NCI-H1694 (cell line): ENCODE data around the gene MRAS.

Experiments
- DNase-seq: peaks from one replicate; lab custom pipeline; 2025; lab: John Stamatoyannopoulos, UW

MRAS gene

DNA sequence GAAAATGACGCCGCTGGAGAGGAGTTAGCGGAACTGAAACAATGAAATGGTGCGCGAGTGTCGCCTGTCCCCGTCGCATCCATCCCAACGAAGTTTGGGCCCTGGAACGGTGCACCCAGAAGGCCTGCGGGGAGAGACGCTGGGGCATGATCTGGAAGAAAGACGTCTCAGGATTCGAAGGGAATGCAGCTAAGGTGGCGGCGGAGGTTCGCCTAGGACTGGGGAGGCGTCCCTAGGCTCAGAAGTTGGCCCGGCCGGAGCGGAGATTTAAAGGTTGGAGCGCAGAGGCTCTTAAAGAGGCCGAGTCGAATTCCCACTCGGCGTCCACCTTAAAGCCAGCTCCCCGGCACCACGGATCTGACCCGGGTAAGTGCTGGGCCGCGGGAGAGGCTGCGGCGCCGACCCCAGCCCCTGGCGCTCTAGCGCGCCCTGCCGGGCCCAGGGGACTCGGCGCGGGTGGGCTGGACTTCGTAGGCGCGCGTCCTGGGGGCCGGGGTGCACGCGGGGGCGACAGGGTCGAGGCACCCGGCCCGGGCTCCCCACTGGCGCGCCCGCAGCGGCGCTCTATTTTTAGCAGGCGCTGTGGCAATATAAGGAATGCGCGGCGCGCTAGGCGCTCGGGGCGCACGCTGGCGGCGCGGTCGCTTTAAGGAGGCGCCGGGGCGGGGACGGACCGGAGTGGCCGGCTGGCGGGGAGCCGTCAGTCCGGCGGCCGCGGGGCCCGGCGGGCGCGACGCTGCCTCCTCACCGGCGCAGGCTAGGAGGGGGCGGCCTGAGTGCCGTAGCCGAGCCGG is at the start of gene MRAS:
Gene MRAS, plus strand, starts transcription at position 620 of the 794 bp plus-strand sequence. CDS start 24,305 bp downstream, outside the sequence.
- DNase-seq = peak; percentile 11

DNA sequence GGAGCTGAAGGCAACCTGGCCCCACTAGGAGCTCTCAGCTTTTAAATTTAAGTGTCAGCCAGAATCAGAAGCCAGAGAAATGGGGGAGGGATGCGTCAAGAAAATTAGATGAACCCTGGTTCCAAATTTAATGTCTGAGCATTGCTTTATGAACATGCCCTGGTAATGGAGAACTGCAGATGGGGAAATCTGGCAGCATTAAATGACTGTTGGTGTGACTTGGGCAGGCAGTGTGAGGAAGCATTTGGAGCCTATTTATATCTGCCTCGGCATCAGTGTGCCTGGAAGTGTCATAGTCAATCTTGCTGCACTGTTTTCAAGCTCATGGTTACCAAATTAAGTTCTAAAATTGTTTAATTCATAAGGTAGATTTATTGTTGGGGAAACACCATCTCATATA is 47.7 kb upstream of the MRAS start:
- DNase-seq = no peak

DNA sequence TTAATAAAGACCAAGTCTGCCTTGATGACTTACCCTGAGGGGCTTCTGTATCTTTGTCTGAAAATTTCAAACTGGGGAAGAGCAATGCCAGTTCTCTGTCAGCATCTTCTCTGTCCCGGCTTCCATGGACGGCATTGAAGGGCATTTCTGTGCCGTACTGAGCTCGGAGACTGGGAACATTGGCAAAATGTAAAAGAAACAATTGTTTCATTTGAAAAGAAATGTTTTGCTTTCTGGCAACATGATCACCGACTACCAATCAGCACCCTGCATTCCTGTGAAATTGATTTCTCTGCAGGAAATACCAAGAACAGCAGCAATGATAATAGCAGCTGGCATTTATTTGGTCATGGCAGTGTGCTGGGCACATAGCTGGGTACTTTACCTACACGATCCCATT is 44.9 kb upstream of the MRAS start:
- DNase-seq = no peak

DNA sequence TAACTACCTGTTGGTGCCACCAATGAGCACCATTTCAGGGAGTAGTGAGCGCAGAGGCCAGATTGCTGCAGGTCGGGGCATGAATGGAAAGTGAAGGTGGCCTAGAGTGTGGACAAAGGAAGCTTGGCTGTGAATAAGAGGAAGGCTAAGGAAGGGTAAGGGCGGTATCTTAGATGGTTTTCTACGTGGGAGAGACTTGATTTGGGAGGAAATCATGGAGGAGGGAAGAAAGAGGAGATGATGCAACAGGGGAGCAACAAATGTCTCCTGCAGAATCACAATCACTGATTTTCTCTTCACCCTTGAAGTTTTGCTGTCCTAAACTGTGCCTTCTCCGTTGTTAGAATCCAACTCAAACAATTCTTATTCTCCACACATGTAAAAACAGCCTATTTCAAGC is 40.5 kb upstream of the MRAS start:
- DNase-seq = no peak

DNA sequence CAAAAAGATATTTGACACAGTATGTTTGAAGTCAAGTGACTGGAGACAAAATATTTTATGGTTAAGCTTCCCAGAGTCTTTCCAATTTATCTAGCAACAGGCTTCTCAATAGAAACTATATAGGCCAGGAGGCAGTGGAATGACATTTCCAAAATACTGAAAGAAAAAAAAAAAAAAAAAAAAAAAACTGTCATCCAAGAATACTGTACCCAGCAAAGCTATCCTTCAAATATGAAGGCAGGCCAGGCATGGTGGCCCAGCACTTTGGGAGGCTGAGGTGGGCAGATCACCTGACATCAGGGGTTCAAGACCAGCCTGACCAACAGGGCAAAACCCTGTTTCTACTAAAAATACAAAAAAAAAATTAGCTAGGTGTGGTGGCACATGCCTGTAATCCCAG is 39.6 kb upstream of the MRAS start:
- no peak for DNase-seq

DNA sequence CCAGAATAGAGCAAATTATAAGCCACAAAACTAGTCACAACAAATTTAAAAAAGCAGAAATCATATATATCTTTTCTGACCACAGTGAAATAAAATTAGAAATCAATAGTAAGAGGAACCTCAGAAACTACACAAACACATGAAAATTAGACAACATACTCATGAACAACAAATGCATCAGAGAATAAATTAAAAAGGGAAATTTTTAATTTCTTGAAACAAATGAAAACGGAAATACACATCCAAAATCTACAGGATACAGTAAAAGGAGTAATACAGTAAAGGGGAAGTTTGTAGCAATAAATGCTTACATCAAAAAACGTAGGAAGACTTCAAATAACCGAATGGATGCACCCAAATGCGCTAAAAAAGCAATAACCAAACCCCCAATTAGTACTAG is 37.9 kb upstream of the MRAS start:
- DNase-seq = no peak

DNA sequence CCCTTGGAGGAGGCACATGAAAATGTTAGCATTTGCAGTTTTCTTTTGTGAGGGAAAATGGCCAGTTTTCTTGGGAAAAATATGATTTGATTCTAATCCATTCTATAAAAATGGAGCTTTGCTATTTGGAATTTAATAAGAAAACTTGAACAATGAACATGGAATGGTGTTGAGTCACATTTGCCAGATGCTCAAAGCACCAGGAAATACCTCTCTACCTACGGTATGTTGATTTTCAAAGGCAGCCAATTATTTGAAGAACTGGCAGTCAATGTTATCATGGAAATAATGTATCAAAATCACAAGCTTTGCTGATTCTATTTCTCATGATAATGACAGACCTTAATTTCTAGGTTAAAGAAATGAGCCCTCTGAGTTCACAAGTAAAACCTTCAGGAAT is 33.6 kb upstream of the MRAS start:
- no peak for DNase-seq

DNA sequence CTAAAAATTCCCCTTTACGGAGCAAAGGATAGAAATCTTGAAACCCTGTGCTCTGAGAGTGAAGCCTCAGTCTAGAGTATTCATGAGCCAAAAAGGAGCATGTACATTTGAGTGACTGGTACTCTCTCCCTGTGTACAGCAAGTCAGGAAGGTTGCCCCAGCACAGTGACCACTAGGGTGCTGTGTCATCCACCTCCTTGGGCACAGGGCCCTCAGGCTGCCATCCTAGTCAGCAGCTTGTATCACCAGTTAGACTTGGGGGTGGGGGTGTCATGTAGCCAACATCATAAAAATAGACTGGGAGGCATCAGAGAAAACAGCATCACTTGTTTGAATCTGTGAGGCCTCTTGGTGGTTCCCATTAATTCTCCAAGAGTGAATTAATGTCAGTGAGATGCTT is 30.7 kb upstream of the MRAS start:
- DNase-seq = no peak

DNA sequence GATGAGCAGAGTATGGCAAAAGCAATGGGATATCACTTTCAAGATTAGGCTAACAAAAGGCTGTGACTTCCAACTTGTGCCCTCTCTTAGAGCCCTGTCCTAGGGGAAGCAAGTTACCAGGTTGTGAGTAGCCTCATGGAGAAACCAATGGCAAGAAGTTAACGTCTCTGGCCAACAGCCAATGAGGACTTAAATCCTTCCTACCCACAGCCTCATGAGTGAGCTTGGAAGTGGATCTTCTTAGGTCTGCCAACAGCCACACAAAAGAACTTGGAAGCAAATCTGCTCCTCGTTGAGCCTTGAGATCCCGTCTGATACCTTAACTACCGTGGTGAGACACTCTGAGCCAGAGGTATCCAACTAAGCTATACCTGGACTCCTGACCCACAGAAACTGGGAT is 24.4 kb upstream of the MRAS start:
- no peak for DNase-seq

DNA sequence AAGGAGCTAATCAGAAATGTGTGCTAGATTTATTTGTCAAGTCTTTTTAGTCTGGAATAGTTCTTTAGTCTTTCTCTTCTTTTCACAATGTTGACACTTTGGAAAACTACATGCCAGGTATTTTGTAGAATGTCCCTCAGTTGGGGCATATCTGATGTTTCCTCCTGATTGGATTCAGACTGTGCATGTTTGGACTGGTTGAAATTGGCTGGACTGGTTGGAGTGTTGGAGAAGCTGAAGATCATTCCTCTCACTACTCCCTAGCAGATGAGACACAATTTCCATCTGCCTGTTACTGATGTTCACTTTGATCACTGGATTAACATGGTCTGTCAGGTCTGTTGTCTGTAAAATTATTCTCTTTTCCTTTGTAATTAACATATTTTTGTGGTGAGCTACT is 22.4 kb upstream of the MRAS start:
- no peak for DNase-seq

DNA sequence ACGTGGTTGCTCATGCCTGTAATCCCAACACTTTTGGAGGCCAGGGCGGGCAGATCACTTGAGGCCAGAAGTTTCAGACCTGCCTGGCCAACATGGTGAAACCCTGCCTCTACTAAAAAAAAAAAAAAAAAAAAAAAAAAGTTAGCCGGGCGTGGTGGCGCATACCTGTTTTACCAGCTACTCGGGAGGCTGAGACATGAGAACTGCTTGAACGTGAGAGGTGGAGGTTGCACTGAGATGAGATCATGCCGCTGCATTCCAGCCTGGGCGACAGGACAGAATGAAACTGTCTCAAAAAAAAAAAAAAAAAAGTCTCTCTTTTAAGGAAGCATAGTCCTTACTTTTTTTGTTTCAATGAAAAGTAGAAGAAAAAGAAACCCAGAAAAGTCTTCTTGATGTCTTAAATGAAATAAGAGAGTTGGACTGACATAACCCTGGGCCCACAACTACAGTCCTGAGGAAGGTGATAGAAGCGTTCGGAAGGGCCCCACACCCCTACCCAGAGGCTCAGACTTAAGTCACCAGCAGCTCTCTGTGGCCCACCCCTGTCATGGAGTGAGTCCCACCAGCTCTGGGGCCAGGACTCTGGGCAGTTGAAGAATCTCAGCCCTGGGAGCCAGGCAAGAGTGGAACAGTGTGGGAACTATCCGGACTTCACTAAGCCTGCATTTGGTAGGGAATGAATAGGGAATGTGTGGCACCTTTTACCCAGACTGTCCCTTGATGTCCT is 21.3 kb upstream of the MRAS start:
- no peak for DNase-seq

DNA sequence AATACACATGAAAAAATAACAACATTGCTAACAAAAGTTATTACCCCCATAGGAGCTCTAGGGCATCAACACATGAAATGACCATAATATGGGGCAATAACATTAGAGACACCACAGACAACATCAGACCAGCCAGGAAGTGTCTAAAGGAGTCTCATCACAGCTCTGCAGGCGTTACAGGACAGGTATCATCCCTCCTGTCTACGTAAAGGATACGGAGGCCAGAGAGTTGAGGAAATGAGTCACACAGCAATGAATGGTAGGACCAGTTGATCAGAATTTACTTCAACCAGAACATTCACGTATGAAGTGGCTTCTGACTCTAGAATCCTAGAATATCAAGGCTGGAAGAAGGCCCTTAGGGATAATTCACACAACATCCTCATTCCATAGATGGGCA is 20.5 kb upstream of the MRAS start:
- DNase-seq = no peak

DNA sequence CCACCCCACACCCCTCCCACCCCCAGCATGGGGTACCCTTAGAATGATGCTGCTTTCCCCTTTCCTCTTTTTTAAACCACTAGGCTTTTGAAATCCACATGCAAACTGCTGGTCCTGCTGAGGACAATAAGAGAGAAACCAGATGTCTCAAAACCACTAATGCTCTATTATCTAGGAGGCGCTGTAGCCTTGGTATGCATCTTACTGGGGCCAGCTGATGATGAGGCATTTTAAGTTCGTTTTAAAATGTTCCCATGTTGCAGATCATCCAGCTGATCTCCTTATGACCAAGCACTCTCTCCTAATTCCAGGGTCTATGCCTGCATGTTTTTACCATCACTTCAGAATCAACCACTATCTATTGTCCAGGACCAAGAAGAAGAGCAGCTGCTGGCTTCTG is 20.0 kb upstream of the MRAS start:
- DNase-seq = no peak

DNA sequence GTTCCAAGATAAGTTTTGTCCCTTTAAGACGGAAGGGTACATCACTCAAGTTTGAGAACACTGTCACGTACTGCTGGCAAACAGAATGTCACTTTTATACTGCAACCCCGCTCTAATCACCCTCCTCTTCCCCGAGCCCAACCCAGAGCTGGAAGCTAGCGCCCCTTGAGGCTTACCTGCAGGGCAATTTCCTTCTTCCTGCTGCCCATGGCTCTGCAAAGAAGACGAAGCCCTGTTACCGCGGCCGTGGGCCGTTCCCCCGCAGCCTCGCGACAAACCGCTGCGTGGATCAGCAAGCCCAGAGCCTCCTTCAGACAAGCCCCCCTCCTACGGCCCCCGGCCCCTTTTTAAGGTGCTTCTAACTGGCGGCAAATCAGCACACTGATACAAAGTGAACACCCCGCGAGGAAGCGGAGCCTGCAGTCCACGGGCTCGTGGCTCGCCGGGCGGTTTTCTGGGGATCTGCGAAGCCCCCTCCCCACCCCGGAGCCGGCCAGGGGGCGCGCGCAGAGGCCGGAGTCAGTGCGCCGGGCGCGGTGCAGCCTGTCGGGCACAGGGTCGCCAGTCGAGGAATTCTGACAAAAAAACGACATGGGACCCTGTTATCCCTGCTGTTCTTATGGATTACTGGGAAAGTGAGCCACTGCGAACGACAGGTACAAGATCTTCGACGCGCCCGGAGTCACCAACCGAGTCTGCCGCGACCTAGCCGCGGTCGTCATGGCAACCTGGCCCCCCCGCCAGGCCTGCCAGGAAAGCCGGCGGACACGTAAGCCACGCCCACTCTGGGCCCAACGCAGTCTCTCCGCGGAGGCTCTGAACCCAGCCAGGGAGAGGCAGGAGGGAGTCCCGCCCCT is 19.0 kb upstream of the MRAS start, which contains the start of gene NME9:
Gene NME9, minus strand, starts transcription at position 725 of the 857 bp plus-strand sequence. Its CDS starts 516 bp downstream, at position 209.
- peak; percentile 97 for DNase-seq

DNA sequence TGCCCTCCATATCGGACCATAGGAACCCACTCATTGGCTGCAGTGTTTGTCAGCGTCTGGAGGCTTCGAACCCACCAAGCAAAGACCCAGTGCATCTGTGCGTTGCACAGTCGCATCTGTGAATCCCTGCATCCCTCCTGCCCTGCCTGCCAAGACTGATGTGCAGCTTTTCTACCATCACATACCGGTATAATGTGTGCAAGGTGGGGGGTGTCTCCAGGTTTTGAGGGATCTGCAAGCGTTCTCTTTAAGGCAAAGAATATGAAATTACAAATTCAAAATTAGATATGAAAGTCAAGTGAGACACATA is 18.4 kb upstream of the MRAS start:
- no peak for DNase-seq

DNA sequence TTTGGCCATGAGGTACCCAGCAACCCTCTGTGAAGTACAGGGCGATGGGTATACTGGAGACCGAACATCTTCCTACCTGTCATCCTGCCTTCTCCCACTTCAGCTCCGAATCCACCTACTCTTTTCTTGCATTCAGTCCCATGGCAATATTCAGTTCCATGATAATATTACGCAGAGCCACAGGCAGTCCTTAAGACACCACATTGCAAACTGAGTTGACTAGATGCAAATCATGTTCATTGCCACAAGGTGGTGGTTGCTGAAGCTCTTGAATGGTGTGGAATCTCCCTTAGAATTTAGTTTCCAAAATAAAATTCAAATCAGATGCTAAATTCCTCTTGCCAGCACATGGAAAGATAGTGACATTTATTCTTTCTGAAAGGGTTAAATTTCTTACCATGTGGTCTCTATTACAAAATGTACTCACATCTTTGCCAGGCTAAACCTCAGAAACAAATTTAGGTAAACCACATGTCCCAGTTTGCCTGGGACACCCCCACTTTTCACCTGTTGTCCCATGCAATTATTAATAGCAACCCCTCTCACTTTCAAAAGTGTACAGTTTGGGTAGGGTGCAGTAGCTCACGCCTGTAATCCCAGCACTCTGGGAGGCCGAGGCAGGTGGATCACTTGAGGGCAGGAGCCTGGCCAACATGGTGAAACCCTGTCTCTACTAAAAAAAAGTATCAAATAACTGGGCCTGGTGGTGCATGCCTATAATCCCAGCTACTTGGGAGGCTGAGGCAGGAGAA is 17.1 kb upstream of the MRAS start:
- no peak for DNase-seq

DNA sequence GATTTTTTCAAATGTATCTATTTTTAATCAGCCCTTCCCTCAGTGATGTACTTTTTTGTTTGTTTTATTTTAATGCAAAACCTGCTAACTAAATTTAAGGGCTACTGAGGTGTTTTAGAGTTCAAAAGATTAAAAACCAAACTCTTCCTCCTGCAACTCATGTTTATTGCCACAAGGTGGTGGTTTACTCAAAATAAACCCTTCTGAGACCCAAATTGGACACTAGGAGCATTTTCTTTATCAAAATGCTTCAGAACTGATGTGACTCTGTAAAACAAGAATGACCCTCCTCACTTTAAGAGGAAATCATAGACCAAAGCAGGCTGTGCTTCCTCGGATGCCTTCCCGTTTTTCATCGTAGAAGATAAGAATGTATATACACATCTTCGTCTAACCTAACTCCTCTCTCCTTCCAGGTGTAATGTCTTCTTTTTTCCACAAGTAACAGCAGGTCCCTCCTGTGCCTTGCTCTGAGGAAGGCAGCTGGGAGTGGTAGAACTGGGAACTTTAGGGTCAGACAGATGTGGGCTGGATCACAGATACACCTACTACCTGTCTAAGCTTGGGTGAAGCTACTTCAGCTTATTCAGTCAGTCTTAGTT is 15.8 kb upstream of the MRAS start:
- peak; percentile 48 for DNase-seq

DNA sequence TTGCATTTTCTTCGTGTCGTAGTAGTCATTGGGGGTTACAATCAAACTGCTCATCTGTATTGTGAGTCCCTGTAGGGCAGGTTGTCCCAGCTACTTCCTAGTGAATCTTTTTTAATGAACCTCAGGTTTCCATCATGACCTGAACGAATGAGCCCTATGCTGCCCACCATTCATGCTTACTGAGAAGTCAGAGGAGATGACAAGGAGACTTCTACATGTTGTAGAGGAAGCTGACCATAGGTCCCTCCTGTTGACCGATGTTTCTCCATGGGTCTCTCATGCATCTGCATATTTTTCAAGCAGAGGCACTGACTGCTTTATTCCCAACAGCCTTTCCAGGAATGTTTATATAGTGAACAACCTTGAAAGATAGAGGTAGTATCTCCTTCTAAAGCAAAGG is 13.8 kb upstream of the MRAS start:
- DNase-seq = no peak

DNA sequence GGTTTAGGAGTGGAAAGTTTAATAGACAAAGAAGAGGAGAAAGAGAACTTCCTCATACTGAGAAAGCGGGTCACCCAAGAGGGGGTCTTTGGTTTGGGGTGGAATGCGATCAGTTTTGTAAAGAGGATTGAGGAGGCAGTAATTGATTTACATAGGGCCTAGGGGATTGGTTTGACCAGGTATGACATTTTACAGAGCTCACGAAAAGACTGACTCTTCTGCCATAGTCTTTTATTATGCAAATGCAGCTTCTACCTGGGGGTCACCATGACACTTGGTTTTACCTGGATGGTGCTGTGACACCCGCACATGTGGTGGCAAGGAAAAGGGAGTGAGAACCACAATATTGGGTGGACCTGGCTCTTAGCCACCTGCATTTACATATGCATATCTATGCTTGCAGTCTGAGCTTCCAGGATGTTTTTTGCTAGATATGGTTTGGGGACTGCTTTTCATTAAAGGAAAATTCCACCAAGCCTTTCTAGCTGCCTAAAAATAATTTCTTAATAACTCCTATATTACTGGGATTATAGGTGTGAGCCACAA is 11.9 kb upstream of the MRAS start:
- DNase-seq = no peak

DNA sequence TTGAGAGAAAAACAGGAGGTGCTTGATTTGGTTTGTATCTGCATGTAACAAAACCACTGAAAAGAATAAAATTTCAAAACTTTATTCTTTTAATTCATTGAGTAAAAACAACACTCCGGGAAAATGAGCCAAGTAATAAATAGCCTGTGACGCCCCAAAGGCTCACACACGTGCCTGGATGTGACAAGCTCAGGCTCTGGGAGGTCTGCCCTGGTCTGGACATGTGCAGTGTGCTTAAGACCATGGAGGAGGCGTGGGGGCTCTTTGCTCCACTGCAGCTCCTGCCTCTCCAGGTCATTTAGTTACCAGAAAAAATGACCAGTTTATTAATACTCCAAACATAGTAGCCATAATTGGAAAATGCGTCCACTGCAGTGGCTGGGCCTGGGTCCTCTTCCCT is 10.1 kb upstream of the MRAS start:
- no peak for DNase-seq

DNA sequence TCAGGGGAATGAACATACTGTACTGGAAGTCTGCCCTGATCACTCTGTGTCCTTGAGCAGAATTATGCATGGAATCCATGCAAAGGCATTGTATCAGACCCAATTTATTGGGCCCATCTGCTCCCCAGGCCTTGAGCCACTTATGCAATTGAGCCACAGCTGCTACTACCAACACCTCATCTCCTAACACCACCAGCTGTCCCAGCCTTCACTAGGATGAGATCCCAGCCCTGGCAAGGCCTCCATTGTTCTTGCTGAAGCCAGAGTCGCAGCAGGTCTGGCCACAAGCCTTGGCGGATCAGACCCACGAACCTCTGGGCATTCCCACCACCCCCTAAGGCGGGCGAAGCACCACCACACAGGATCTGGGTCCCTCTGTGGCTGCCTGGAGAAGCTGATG is 9.6 kb upstream of the MRAS start:
- DNase-seq = peak; percentile 45
